D721Med (cell line): ENCODE measurements around the gene SYNJ2.

Source experiments
- DNase-seq: peaks from one replicate; pipeline ENCODE4 v3.0.0; 2011; ENCODE audit warnings: low spot score; ENCODE audit not compliant: insufficient read length
- FAIRE-seq: peaks from 2 replicates; lab custom pipeline; 2011; peaks lifted over from hg19 to GRCh38; lab: Jason Lieb, UNC
- CTCF ChIP-seq: IDR thresholded peaks from 2 replicates; pipeline ENCODE4 v1.5.1; 2012; ENCODE audit warnings: mild to moderate bottlenecking, control low read depth; ENCODE audit not compliant: insufficient read depth; ENCODE audit errors: missing control alignments

Gene SYNJ2

DNA sequence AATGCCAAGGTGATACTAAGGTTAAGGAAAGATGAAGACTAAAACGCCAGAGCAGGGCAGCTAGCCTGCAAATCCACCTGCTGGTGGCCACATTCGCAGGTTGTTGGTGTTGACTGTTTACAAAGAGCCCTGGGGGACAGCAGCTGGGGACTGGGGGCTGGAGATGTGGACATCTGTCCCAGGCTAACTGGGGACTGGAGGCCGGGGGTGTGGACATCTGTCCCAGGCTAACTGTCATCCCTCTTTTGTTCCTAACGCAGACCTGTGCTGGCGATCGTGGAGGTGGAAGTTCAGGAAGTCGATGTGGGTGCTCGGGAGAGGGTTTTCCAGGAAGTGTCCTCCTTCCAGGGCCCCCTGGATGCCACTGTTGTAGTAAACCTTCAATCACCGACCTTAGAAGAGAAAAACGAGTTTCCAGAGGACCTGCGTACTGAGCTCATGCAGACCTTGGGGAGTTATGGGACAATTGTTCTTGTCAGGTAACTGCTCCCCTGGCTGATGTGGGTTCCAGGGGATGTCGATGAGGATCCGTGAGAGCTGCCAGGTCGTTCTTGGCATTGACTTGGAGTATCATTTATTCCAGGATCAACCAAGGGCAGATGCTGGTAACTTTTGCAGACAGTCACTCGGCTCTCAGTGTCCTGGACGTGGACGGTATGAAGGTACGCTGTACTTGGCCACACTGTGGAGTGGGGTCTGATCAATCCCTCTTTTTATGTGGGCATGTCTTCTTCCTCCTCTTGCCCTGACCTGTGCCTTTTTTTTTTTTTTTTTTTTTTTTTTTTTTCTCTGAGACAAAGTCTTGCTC lies 99.4 kb downstream of the SYNJ2 start:
- DNase-seq (no peak), FAIRE-seq (no peak)
- TF ChIP-seq CTCF, result no peak

GRCh38 chr6:158081657-158081935 lies 99.9 kb downstream of the SYNJ2 start:
- TF ChIP-seq CTCF, result no peak
- DNase-seq (no peak), FAIRE-seq (no peak)

DNA sequence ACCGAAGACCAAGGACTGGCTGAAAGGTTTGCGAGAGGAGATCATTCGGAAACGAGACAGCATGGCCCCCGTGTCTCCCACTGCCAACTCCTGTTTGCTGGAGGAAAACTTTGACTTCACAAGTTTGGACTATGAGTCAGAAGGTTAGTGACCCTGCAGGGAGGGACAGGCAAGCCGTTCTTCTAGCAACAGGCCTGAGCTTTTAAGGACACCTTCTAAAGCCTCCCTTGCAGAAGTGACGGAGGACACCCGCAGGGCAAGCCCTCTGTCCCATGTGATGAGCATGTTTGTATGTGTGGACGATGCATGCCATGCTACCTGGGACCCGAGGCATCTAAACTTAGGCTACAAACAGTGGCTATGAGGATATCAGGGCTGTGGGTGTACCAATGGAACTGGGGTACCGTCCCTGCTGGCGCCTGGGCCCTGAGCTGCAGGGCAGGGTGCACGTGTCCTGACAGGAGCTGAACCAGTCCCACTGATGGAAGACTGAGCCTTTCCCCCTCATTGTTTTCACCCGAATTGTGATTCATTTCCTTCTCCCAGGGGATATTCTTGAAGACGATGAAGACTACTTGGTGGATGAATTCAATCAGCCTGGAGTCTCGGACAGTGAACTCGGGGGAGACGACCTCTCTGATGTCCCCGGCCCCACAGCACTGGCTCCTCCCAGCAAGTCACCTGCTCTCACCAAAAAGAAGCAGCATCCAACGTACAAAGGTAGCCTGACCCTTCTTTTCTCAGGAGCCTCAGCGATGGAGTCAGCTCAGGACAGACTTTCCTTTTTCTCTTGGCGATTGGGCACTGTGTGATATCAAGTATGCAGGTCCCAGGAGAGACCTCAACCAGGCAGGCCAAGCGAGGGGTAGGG lies 102.0 kb downstream of the SYNJ2 start:
- DNase-seq, result no peak
- TF ChIP-seq CTCF, result no peak
- FAIRE-seq, result no peak

GRCh38 chr6:158085261-158086053 lies 103.8 kb downstream of the SYNJ2 start:
- no peak for FAIRE-seq
- no peak for TF ChIP-seq CTCF

DNA sequence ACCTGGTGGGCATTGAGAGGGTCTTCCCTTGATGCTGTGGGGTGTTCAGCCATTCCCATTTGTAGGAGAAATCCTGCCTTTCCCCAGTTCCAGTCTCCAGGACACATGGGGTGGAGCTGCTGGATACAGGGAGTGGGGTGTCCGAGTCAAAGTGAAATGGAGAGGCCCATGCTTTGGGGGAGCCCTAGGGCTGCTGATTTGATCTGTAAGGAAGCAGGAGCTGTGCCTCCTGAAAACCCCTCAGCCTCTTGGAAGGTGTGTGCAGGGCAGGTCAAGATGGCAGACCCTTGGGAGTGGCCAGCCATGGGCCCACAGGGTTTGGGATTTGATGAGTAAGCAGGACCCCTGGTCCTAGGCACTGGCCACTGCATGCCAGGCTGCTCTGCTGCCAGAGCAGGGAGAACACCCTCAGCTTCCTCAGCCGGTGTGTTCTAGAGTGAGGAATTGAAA lies 104.4 kb downstream of the SYNJ2 start:
- FAIRE-seq (no peak), DNase-seq (no peak)
- TF ChIP-seq CTCF, result no peak

More at GRCh38 chr6:158085261-158086053, 103.8 kb downstream of the SYNJ2 start:
- DNase-seq, result no peak

- FAIRE-seq, result no peak
- DNase-seq, result no peak
- TF ChIP-seq CTCF, result no peak
Observed at GRCh38 chr6:158086504-158087223, 105.0 kb downstream of the SYNJ2 start.
